ENCODE results near the gene PDZD2.

DNA sequence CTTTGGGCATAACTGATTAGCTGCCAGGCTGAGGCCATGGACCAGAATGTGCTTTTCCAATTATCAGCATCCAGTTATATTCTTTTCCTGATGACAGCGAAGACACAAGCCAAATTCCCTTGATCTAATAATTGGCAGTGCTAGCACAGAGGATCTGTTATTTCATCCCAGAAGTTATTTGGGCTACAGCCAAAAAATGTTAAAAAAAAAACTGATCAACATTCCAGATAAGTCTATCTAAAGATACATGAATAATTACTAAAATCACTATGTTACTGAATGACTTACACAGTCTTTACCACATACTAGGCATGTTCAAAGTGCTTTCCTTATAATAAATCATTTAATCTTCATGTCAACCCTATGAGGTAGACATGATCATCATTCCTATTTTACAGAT, 13.5 kb upstream of the PDZD2 start:
- TF ChIP-seq CTCF (conservative IDR thresholded peaks at IDR 0.05; ENCODE audit: low read depth, low read length) (no peak), EZH2 (IDR thresholded peaks at IDR 0.05; ENCODE audit: borderline replicate concordance, low read depth, low read length, poor library complexity, severe bottlenecking) (no peak)
